IPS DF 6.9 (cell line): Measurements from ENCODE around the gene TACSTD2.

Source experiments
- DNase-seq: peaks from one replicate; pipeline ENCODE4 v3.0.0-alpha.2; 2013; ENCODE audit warnings: low read depth, low spot score
- H3K27ac ChIP-seq: one replicate; pipeline ENCODE4 v1.5.1; 2013; ENCODE audit warnings: low read length, control low read depth
- H3K27me3 ChIP-seq: 2 replicates; pipeline ENCODE4 v1.6.1; 2013; ENCODE audit warnings: mild to moderate bottlenecking, low read length; ENCODE audit not compliant: control insufficient read depth, insufficient read depth
- H3K36me3 ChIP-seq: 2 replicates; pipeline ENCODE4 v1.6.1; 2013; ENCODE audit warnings: low read length; ENCODE audit not compliant: control insufficient read depth, insufficient read depth
- H3K4me1 ChIP-seq: 2 replicates; pipeline ENCODE4 v1.6.1; 2013; ENCODE audit warnings: low read length; ENCODE audit not compliant: control insufficient read depth, insufficient read depth
- H3K4me3 ChIP-seq: 2 replicates; pipeline ENCODE4 v1.5.1; 2013; ENCODE audit warnings: mild to moderate bottlenecking, low read length
- H3K9me3 ChIP-seq: 2 replicates; pipeline ENCODE4 v1.6.1; 2013; ENCODE audit warnings: low read length, inconsistent platforms; ENCODE audit not compliant: control insufficient read depth, insufficient read depth
- WGBS: extraction: QIAGEN DNeasy Blood & Tissue Kit; methylation state at CpG from one replicate; pipeline ENCODE4 v1.1.7; 2013; ENCODE audit warnings: mixed read lengths, missing lambda C conversion rate; ENCODE audit not compliant: insufficient read length, insufficient coverage; 5-methylcytosine and 5-hydroxymethylcytosine counted together

Gene TACSTD2

GRCh38 chr1:58577654-58578030, 590 bp upstream of the TACSTD2 start:
- Histone ChIP-seq H3K36me3 (no peaks in the 10 kb centered on the region; the same call in 1 of the 2 replicates), H3K27ac (no peak overlapping the region), H3K27me3 (peaks cover 15% of the 10 kb centered on the region; the same call in 1 of the 2 replicates), H3K4me1 (peaks cover 2% of the 10 kb centered on the region; the same call in 1 of the 2 replicates), H3K4me3 (peak overlapping the region; percentile 40; the same call in 1 of the 2 replicates), H3K9me3 (no peaks in the 10 kb centered on the region)
- WGBS, result no CpG with 5 or more reads among the region's 3 CpGs
- DNase-seq, result no peak

DNA sequence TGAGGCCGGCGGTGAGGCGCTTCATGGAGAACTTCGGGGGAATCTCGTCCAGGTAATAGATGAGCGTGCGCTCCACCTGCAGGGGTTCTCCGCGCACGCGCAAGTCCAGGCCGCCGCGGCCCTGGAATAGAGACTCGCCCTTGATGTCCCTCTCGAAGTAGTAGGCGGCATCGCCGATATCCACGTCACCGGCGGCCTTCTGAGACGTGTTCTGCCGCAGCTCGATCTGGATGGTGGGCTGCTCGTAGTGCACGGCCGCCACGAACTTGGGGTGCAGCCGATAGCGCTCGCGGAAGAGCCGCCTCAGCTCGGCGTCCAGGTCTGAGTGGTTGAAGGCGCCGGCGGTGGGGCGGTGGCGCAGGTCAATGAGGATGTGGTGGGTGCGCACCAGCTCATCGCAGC, 726 bp downstream of the TACSTD2 start:
- WGBS, result no CpG with 5 or more reads among the region's 43 CpGs
- peaks cover 2% of the 10 kb centered on the region; the same call in 1 of the 2 replicates for H3K4me1 ChIP-seq
- DNase-seq, result no peak
- no peak overlapping the region for H3K27ac ChIP-seq
- H3K36me3 ChIP-seq, result no peaks in the 10 kb centered on the region; the same call in 1 of the 2 replicates
- peaks cover 15% of the 10 kb centered on the region; the same call in 1 of the 2 replicates for H3K27me3 ChIP-seq
- H3K4me3 ChIP-seq, result no peak overlapping the region; the same call in 1 of the 2 replicates
- H3K9me3 ChIP-seq, result no peaks in the 10 kb centered on the region

DNA sequence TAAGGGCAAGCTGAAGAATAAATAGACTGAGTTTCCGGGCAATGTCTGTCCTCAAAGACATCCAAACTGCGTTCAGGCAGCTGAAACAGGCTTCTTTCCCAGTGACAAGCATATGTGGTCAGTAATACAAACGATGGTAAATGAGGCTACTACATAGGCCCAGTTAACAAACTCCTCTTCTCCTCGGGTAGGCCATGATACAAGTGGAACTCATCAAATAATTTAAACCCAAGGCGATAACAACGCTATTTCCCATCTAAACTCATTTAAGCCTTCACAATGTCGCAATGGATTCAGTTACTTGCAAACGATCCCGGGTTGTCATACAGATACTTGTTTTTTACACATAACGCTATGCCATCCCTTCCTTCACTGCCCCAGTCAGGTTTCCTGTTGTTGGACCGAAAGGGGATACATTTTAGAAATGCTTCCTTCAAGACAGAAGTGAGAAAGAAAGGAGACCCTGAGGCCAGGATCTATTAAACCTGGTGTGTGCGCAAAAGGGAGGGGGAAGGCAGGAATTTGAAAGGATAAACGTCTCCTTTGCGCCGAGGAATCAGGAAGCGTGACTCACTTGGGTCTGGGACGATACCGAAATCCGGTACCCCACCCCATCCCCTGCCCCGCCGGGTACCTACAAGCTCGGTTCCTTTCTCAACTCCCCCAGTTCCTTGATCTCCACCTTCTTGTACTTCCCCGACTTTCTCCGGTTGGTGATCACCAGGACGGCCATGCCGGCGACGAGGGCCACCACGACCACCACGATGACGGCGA, 1.3 kb downstream of the TACSTD2 start:
- H3K36me3 ChIP-seq, result no peaks in the 10 kb centered on the region; the same call in 1 of the 2 replicates
- H3K9me3 ChIP-seq, result no peaks in the 10 kb centered on the region
- H3K4me1 ChIP-seq, result peaks cover 2% of the 10 kb centered on the region; the same call in 1 of the 2 replicates
- WGBS, result no CpG with 5 or more reads among the region's 32 CpGs
- no peak overlapping the region for H3K4me3 ChIP-seq
- DNase-seq, result no peak
- no peak overlapping the region for H3K27ac ChIP-seq
- peaks cover 15% of the 10 kb centered on the region; the same call in 1 of the 2 replicates for H3K27me3 ChIP-seq

DNA sequence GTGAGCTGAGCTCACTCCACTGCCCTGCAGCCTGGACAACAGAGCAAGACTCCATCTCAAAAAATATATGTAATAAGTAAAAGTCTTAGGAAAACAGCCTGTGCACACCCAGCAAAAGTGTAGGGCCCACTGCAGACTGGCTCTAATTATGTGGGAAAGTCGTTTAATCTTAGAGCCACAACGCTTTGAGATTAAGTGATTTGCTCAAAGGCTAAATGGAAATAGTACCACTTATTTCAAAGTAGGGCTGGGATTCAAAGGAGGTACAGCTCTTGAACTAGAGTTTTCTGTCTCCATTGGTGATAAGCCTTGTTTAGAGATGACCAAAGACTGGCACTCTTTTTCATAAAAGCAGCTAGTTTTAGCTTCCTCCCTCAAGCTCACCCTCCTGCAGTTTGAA, 2.2 kb downstream of the TACSTD2 start:
- no peaks in the 10 kb centered on the region; the same call in 1 of the 2 replicates for H3K36me3 ChIP-seq
- no peaks in the 10 kb centered on the region for H3K9me3 ChIP-seq
- no peak for DNase-seq
- H3K4me3 ChIP-seq, result no peak overlapping the region
- H3K27ac ChIP-seq, result no peak overlapping the region
- H3K27me3 ChIP-seq, result peaks cover 15% of the 10 kb centered on the region; the same call in 1 of the 2 replicates
- H3K4me1 ChIP-seq, result peaks cover 2% of the 10 kb centered on the region; the same call in 1 of the 2 replicates
- WGBS, result no CpG with 5 or more reads among the region's 2 CpGs

- Histone ChIP-seq H3K9me3 (no peaks in the 10 kb centered on the region), H3K4me3 (no peak overlapping the region), H3K27ac (no peak overlapping the region), H3K36me3 (no peaks in the 10 kb centered on the region; the same call in 1 of the 2 replicates), H3K27me3 (peaks cover 15% of the 10 kb centered on the region; the same call in 1 of the 2 replicates), H3K4me1 (peaks cover 2% of the 10 kb centered on the region; the same call in 1 of the 2 replicates)
- no peak for DNase-seq
- WGBS, result no CpG with 5 or more reads among the region's 4 CpGs
Measured at GRCh38 chr1:58573705-58574591, 3.1 kb downstream of the TACSTD2 start.

GRCh38 chr1:58573138-58573537, 3.9 kb downstream of the TACSTD2 start:
- H3K4me1 ChIP-seq, result peaks cover 2% of the 10 kb centered on the region; the same call in 1 of the 2 replicates
- DNase-seq, result no peak
- H3K27ac ChIP-seq, result no peak overlapping the region
- no peak overlapping the region for H3K4me3 ChIP-seq
- peaks cover 15% of the 10 kb centered on the region; the same call in 1 of the 2 replicates for H3K27me3 ChIP-seq
- WGBS, result no CpG with 5 or more reads among the region's 2 CpGs
- no peaks in the 10 kb centered on the region; the same call in 1 of the 2 replicates for H3K36me3 ChIP-seq
- no peaks in the 10 kb centered on the region for H3K9me3 ChIP-seq

DNA sequence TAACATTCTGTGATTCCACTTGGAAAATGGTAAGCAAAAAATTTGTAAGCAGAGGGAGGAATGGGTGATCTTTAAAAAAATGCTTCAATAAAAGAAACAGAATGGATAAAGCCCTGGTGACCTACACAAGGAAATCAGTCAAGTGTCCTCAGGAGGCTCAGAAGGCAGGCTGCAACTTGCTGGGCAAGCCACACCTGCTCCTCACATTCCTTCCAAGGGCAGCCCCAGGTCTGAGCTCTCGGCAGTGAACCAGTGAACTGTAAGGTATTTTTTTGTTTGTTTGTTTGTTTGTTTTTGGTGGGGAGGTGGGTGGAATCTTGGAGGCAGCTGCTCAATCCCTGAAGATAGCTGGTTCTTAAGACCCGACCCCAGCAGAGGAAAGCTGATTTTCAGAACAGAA, 4.4 kb downstream of the TACSTD2 start:
- Histone ChIP-seq H3K36me3 (no peaks in the 10 kb centered on the region; the same call in 1 of the 2 replicates), H3K9me3 (no peaks in the 10 kb centered on the region), H3K4me3 (no peak overlapping the region), H3K27ac (no peak overlapping the region), H3K4me1 (peaks cover 2% of the 10 kb centered on the region; the same call in 1 of the 2 replicates), H3K27me3 (peaks cover 13% of the 10 kb centered on the region; the same call in 1 of the 2 replicates)
- no peak for DNase-seq
- WGBS, result no CpG with 5 or more reads among the region's 2 CpGs

DNA sequence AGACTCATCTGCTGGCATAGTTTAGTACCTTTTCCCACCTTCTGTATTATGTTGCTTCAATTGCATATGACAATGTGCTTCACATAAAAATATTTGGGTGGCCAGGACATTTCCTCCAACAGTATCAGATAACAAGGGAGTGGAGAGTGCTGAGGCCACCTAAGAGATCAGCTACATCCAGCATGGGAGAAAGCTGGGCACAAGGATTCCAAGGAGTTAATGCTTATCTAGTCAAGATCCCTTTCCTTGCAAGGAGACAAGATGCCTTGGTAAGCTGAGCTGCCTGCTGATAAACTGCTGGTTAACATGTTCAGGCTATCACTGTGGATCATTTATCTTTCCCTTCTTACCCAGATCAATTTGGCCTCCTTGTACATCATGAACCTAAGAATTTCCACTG, 5.4 kb downstream of the TACSTD2 start:
- peaks cover 10% of the 10 kb centered on the region; the same call in 1 of the 2 replicates for H3K27me3 ChIP-seq
- DNase-seq, result no peak
- no peak overlapping the region for H3K27ac ChIP-seq

DNA sequence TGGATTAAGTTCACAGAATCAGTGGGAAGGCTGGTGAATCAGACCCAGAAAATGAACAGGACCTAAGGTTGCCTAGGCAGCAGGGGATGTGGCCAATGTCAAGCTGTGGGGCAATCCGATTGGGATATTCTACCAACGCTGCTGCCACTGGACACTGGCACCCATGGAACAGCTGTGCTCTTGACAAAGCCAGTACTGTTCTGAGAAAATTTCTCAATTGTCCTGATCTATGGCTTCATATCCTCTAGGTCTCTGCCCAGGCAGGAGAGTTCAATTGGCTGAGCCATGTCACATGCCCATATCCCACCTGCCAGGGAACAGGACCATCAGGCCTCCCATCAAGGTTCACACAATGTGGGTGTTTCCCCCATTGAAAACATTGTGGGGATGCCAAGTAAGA, 6.2 kb downstream of the TACSTD2 start:
- H3K4me1 ChIP-seq, result no peaks in the 10 kb centered on the region
- no peak overlapping the region for H3K27ac ChIP-seq
- H3K36me3 ChIP-seq, result no peaks in the 10 kb centered on the region
- no peak for DNase-seq
- whole genome bisulfite sequencing, result no CpG with 5 or more reads among the region's 2 CpGs
- H3K9me3 ChIP-seq, result no peaks in the 10 kb centered on the region
- H3K4me3 ChIP-seq, result no peak overlapping the region
- peaks cover 2% of the 10 kb centered on the region; the same call in 1 of the 2 replicates for H3K27me3 ChIP-seq

More for the DNA sequence above, 5.4 kb downstream of the TACSTD2 start:
- no peaks in the 10 kb centered on the region; the same call in 1 of the 2 replicates for H3K36me3 ChIP-seq
- H3K4me1 ChIP-seq, result peaks cover 2% of the 10 kb centered on the region; the same call in 1 of the 2 replicates
- no peaks in the 10 kb centered on the region for H3K9me3 ChIP-seq
- H3K4me3 ChIP-seq, result no peak overlapping the region

GRCh38 chr1:58570094-58570493, 7.0 kb downstream of the TACSTD2 start:
- no peak for DNase-seq
- no peaks in the 10 kb centered on the region for H3K27me3 ChIP-seq
- H3K4me1 ChIP-seq, result no peaks in the 10 kb centered on the region
- no peaks in the 10 kb centered on the region for H3K36me3 ChIP-seq
- H3K4me3 ChIP-seq, result no peak overlapping the region
- no peak overlapping the region for H3K27ac ChIP-seq
- H3K9me3 ChIP-seq, result no peaks in the 10 kb centered on the region
